Measurements from ENCODE around the gene MRPS12.
"Not testable (repeated sequence)": the region's sequence is repeated elsewhere in the genome, so short reads cannot be mapped to it uniquely, and the experiment has no call there.

MRPS12 gene

GRCh38 chr19:38930776-38931520, at the start of gene MRPS12:
Gene MRPS12 (plus strand): TSS chr19:38930944. CDS start chr19:38931295, 351 bp downstream.
- peak; percentile 93 to 95 for DNase-seq (ENCODE audit: low read depth in 1 of 2, low spot score in 1 of 2)

GRCh38 chr19:38883286-38883685, 47.5 kb upstream of the MRPS12 start:
- no peak for DNase-seq (ENCODE audit: low read depth in 1 of 2, low spot score in 1 of 2)

- not testable (repeated sequence) for DNase-seq (ENCODE audit: low read depth in 1 of 2, low spot score in 1 of 2)
Observed at GRCh38 chr19:38884691-38885090, 46.1 kb upstream of the MRPS12 start.

GRCh38 chr19:38888876-38889275, 41.9 kb upstream of the MRPS12 start:
- DNase-seq (ENCODE audit: low read depth in 1 of 2, low spot score in 1 of 2), result no peak

- DNase-seq (ENCODE audit: low read depth in 1 of 2, low spot score in 1 of 2), result no peak
Observed at GRCh38 chr19:38889803-38890202, 40.9 kb upstream of the MRPS12 start.

GRCh38 chr19:38890686-38891085, 40.1 kb upstream of the MRPS12 start:
- no peak for DNase-seq (ENCODE audit: low read depth in 1 of 2, low spot score in 1 of 2)

GRCh38 chr19:38891771-38892170, 39.0 kb upstream of the MRPS12 start:
- DNase-seq (ENCODE audit: low read depth in 1 of 2, low spot score in 1 of 2), result no peak

GRCh38 chr19:38892841-38893240, 37.9 kb upstream of the MRPS12 start:
- no peak for DNase-seq (ENCODE audit: low read depth in 1 of 2, low spot score in 1 of 2)

- no peak for DNase-seq (ENCODE audit: low read depth in 1 of 2, low spot score in 1 of 2)
Observed at GRCh38 chr19:38893341-38893771, 37.4 kb upstream of the MRPS12 start.

- DNase-seq (ENCODE audit: low read depth in 1 of 2, low spot score in 1 of 2), result no peak
Observed at GRCh38 chr19:38894968-38895367, 35.8 kb upstream of the MRPS12 start.

- no peak for DNase-seq (ENCODE audit: low read depth in 1 of 2, low spot score in 1 of 2)
Observed at GRCh38 chr19:38898788-38899446, 31.8 kb upstream of the MRPS12 start.

- DNase-seq (ENCODE audit: low read depth in 1 of 2, low spot score in 1 of 2), result peak; percentile 92 to 95
Observed at GRCh38 chr19:38899447-38900201, 31.1 kb upstream of the MRPS12 start, which contains the start of the genes NFKBIB and SIRT2. Gene NFKBIB (plus strand): TSS chr19:38899969. CDS start chr19:38900033, 64 bp downstream. Gene SIRT2 (minus strand): TSS chr19:38899618. CDS start chr19:38899521, 97 bp downstream.

GRCh38 chr19:38900202-38900629, 30.5 kb upstream of the MRPS12 start:
- DNase-seq (ENCODE audit: low read depth in 1 of 2, low spot score in 1 of 2), result no peak

GRCh38 chr19:38900743-38901190, 30.0 kb upstream of the MRPS12 start:
- DNase-seq (ENCODE audit: low read depth in 1 of 2, low spot score in 1 of 2), result no peak

GRCh38 chr19:38901683-38902082, 29.1 kb upstream of the MRPS12 start:
- DNase-seq (ENCODE audit: low read depth in 1 of 2, low spot score in 1 of 2), result no peak

- DNase-seq (ENCODE audit: low read depth in 1 of 2, low spot score in 1 of 2), result no peak
Observed at GRCh38 chr19:38904581-38905539, 25.9 kb upstream of the MRPS12 start.

GRCh38 chr19:38905620-38906019, 25.1 kb upstream of the MRPS12 start:
- DNase-seq (ENCODE audit: low read depth in 1 of 2, low spot score in 1 of 2), result no peak

- DNase-seq (ENCODE audit: low read depth in 1 of 2, low spot score in 1 of 2), result no peak
Observed at GRCh38 chr19:38907227-38907626, 23.5 kb upstream of the MRPS12 start.

GRCh38 chr19:38907670-38908069, 23.1 kb upstream of the MRPS12 start:
- DNase-seq (ENCODE audit: low read depth in 1 of 2, low spot score in 1 of 2), result no peak

GRCh38 chr19:38908911-38909310, 21.8 kb upstream of the MRPS12 start:
- DNase-seq (ENCODE audit: low read depth in 1 of 2, low spot score in 1 of 2), result no peak

All from stimulated activated CD4-positive, alpha-beta T cell treated with anti-CD3 and anti-CD28 coated beads, Interleukin-15, amount 100 ng/mL, for 1 hour (primary cell).